HG03159 (cell line): Measurements from ENCODE around the gene CNGB1.
"Not testable (repeated sequence)": the region's sequence is repeated elsewhere in the genome, so short reads cannot be mapped to it uniquely, and the experiment has no call there.

Source experiments
- ATAC-seq: cut with Tn5 transposase; IDR thresholded peaks from one replicate; pipeline ENCODE4 v1.9.1; 2021; ENCODE audit warnings: mild to moderate bottlenecking, moderate library complexity; ENCODE audit not compliant: unreplicated experiment

CNGB1 gene

DNA sequence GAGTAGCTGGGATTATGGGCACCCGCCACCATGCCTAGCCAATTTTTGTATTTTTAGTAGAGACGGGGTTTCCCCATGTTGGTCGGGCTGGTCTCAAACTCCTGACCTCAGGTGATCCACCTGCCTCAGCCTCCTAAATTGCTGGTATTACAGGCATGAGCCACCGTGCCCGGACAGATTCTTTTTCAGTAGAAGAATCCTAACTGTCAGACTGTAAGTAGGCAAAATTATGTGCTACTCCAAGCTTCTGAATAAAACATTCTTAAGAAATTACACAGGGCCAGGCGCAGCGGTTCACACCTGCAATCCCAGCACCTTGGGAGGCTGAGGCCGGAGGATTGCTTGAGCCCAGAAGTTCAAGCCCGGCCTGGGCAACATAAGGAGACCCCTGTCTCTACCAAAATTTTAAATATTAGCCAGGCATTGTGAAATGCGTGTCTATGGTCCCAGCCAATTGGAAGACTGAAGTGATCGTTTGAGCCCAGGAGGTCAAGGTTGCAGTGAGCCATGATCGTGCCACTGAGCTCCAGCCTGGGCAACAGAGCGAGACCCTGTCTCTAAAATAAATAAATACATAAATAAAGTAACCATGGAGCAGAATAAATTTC lies 101.9 kb downstream of the CNGB1 start:
- no peak for ATAC-seq

DNA sequence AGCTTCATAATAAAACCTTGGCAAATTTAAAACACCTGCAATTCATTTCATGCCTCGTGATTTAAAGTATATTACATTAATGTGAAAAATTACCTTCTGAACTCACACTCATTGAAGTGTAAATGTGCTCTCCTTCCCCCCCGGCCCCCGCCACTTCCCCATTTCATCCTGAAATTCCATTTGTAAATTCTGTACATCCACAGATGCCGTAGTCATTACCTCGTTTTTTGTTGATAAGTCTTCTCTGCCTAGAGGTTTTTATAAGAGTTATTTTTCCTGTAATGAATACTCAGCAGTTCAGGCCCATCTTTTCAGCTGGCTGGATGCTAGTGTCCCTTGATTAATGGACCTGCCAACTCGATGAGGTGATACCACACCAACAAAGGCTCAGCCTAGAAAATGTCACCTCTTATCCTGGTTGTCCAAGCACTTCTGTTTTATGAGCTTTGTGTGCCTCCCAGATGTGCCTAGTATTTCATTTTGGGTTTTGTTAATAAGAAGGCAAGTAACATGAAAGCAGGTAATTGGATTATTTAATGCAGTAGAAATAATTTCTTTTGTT lies 103.8 kb downstream of the CNGB1 start:
- ATAC-seq = no peak

DNA sequence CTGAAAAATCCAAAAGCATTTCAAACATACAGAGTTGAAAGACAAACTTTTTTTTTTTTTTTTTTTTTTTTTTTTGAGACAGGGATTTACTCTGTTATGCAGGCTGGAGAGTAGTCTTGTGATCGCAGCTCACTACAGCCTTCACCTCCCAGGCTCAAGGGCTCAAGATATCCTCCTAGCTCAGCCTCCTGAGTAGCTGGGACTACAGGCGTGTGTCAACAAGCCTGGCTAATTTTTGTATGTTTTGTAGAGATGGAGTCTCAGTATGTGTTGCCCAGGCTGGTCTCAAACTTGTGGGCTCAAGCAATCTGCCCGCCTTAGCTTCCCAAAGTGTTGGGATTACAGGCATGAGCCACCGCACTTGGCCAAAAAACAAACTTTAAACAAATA lies 104.4 kb downstream of the CNGB1 start:
- ATAC-seq = no peak

DNA sequence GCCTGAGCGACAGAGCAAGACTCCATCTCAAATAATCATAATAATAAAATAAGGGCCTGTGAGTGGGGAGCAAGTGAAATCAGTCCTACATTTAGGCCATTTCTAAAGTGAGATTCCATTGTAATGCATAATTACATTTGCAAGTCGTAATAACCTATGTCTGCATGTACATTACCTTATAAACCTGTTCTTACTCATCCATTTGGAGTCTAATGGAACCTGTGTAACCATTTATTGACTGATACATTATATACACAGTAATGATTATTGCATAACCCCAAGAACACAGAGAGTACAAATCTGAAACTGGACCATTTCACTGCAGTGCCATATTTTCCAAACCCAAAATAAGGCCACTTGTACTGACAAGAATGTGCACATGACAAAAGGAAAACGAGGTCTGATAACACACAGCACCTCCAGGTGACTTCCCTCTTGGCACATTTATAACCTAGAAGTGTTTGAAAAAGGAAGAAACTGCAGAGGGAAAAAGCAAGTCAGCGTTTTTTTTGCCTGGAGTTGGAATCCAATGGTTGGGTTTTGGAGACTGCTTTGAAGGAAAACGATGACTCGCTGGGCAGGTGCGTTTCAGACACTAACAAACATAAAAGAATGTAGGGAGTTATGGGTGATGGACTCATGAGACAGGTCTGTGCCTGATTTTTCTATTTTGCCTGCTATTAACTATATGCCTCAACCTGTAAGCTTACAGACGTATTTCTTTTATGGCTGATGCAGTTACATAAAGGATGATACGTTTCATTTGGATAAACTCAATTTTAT lies 105.0 kb downstream of the CNGB1 start:
- ATAC-seq = no peak

DNA sequence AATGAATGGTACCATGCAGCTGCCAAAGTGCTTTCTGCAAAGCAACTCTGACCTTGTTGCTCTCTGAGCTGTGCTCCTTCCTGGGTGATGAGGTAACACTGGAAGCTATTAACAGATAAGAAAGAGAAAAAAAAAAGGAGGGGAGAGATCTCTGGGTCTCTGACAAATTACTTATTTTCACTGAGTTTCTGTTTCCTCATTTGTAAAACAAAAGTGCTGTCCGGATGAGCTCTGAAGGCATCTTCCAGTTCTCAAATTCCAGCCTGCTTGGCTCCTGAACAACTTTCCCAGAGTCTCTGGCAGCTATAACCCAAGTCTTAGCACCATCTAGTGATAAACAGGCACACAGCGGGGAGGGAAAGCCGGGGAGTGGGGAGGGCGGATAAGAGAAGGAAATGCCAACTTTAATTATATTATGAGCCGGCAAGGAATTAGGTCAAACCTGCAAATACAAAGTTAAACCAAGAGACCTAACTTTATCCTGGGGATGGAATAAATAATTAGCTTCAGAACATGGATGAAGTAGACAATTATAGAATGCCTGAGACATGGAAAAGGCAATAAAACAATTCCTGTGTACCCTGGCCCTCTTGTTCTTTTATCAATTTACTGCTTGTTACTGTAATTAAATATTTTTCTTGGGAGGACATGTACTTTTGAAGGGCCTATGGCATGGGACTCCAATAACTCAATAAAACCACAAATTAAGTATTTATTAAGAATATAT lies 107.3 kb downstream of the CNGB1 start:
- ATAC-seq = no peak

DNA sequence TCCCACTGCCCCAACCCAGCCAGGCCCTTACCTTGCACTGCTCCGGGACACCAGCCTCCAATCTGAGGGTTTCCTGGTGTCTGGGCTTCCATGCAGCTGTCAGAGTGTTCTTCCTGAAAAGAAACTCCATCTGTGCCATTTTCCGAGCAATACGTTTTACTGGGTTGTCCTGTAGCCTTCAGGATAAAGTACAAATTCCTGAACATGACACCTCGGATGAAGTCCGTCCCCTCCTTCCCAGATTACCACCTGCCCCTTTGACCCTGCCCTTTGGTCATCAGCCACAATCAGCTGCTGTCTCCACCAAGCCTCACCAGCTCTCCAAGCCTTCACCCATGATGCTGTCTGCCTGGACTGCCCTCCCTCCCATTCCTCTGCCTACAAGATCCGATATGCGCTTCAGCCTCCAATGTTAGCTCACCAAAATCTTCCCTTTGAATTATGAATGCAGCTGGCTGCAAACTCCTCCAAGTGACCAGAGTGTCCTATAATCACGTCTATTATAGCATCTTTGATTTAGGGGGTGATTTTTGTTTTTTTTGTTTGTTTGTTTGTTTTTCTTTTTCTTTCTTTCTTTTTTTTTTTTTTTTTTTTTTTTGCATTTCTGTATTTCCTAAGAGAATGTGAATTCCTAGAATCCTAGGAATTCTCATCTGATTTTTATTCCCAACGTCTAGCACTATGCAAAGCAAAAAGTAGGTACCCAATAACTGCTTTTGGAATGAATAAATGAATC lies 108.1 kb downstream of the CNGB1 start:
- no peak for ATAC-seq

DNA sequence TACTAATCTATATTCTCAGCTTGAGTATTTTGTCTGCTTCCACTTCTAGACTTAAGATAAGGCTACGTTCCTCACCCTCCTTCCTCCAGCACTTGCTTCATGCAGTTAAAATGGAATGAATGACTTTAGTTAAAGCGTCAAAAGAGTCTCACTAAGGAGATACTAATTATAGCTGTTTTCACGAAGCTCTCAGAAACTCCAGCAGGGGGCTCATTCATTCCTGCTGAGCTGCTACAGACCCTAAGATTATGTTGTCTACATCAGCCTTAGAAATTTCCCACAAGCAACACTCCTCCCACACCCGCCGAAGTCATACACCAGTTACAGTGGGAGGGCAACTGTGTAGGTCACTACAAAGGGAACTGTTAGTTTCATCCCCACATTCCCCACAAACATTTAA lies 111.6 kb downstream of the CNGB1 start:
- no peak for ATAC-seq

DNA sequence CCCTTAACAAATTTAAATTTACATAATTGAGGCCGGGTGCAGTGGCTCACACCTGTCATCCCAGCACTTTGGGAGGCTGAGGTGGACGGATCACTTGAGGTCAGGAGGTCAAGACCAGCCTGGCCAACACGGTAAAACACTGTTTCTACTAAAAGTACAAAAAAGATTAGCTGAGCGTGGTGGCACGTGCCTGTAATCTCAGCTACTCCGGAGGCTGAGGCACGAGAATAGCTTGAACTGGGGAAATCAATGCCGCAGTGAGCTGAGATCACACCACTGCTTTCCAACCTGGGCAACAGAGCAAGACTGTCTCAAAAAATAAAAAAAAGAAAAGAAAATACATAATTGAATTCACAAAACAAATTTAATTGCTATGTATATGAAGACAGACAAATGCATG lies 112.3 kb downstream of the CNGB1 start:
- no peak for ATAC-seq

DNA sequence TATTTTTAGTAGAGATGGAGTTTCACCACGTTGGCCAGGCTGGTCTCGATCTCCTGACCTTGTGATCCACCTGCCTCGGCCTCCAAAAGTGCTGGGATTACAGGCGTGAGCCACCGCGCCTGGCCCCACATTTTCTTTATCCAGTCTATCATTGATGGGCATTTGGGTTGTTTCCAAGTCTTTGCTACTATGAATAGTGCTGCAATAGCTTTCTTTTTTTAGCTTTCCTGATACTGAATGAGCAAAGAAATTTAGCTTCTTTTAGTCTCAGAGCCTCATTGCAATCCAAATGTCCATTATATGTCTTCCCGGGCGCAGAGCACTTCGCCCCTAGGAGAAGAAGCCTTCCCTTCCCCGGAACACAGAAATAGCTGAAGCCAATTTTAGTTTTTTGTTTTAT lies 112.9 kb downstream of the CNGB1 start:
- not testable (repeated sequence) for ATAC-seq

DNA sequence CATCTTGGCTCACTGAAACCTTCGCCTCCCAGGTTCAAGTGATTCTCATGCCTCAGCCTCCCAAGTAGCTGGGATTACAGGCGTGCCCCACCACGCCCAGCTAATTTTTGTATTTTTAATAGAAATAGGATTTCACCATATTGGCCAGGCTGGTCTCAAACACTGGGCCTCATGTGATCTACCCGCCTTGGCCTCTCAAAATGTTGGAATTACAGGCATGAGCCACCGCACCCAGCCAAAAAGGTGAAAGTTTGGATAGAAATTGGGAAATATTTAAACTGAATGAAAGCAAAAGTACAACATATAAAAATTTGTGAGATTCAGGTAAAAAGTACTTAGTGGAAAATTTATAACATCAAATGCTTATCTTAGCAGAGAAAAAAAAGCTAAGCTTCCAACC lies 115.7 kb downstream of the CNGB1 start:
- no peak for ATAC-seq

DNA sequence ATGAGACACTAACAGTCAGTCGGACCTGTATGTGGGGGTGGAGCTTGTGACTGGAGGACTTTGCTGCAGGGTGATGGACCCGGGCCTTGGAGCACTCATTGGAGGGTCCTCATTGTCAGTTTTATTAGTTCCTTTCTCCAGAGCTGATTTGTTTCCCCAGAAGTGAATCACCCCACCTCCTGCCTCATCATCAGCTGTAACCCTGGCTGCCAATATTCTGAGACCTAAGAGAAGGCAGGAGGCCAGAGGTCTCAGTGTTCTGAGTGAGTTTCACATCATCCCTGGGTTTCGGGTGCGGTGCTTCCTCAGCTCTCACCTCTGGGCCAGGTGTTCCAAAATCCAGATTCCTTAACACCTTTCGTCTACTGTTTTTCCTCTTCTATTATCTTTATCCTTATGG lies 118.7 kb downstream of the CNGB1 start:
- ATAC-seq = no peak

DNA sequence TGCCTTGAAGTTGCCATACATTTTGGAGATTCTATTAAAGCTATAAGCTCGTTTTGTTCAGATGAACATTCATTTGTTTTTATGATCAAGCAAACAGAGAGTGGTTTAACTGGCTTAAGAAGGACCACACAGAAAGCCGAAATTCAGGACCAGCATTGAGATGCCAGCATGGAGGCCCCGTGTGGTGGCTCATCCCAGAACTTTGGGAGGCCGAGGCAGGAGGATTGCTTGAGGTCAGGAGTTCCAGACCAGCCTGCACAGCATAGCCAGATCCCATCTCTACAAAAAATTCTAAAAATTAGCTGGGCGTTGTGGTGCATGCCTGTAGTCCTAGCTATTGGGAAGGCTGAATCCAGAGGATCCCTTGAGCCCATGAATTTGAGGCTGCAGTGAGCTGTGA lies 122.7 kb downstream of the CNGB1 start:
- ATAC-seq = no peak

DNA sequence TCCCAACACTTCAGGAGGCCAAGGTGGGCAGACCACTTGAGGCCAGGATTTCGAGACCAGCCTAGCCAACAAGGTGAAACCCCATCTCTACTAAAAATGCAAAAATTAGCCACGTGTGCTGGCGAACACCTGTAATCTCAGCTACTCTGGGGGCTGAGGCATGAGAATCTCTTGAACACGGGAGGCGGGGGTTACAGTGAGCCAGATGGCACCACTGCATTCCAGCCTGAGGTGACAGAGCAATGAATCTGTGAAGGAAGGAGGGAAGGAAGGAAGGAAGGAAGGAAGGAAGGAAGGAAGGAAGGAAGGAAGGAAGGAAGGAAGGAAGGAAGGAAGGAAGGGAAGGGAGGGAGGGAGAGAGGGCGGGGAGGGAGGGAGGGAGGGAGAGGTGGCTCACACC lies 124.0 kb downstream of the CNGB1 start:
- ATAC-seq = not testable (repeated sequence)

DNA sequence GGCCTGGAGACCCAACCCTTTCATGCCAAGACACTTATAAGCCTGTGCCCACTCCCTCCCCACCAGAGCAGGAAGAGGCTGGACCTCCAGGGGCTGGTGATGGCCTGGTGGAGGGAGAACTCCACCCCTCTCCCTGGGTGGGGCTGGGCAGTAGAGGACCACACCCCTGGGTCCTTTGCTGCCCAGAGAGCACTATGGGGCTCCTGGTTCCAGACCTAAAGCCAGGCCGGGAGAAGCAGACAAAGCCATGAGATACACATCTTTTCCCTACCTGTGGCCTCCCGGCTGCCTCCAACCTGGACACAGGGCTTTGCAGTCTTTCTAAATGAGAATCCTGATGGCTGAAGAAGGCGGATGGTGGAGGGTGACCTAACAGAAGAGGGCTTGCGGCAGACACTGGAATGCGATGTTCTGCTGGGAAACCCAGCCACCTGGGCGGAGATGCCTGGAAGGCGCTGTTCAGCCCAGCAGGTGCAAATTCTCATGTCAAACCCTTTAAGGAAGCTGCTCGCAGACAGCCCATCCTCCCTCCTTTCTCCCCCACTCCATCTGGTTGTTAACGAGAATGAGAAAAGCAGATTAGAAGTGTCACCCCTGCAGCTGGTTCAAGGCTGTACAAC lies 124.7 kb downstream of the CNGB1 start:
- ATAC-seq = no peak

DNA sequence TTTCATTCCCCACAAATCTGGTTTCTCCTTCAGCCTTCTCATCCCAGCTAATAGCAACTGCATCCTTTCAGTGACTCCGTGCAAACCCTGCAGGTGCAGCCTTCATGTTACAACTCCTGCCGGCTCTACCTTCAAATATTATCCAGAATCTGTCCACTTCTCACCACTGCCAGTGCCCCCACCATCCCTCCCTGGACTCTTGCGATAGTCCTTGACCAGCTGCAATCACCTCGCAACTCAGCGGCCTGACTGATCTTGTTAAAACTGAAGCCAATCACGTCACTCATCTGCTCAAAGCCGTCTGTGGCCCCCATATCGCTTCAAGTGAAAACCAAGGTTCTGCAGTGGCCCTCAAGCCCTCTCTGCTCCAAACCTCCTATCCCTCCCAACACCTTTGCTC lies 125.8 kb downstream of the CNGB1 start:
- no peak for ATAC-seq

DNA sequence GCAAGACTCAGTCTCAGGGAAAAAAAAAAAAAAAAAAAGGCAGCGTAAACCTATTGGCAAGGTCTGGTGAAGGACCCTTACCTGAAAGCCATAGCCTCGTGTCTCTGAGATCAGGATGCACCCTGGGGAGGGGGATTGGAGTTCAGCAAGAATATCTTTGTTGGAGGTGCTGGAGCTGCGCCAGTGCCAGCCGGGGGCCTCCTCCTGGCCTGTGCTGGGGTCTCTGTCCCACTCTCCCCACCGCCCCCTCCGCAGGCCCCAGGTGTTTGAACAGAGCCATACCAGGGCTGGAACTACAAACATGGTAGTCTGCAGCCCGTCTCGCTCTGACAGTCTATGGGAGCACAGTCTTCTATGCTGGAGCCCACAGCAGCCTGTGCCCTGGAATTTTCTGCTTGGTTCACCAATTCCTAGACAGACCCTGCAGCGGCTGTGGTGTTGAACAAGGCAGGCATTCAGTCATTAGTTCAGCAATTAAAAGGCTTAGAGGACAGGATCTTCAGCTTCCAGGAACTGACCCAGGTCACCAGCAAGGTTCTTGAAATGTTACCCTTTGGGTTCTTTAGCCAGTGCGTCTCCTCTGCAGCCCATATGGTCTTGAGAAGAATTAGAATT lies 126.4 kb downstream of the CNGB1 start:
- ATAC-seq = no peak

DNA sequence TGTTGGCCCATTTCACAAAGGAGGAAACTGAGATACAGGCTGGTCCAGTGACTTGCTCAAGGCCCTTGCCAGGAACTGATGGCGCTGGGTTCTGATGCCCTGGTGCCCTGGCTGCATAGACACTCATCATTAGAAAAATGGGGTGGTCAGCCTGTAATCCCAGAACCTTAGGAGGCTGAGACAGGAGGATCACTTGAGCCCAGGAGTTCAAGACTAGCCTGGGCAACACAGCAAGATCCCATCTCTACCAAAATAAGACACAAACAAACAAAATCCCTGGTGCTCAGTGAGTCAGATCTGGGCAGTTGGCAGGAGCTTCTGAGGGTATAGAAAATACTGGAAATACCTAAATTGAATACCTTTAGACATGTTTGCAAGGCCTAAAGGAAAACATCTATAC lies 127.5 kb downstream of the CNGB1 start:
- ATAC-seq = no peak

DNA sequence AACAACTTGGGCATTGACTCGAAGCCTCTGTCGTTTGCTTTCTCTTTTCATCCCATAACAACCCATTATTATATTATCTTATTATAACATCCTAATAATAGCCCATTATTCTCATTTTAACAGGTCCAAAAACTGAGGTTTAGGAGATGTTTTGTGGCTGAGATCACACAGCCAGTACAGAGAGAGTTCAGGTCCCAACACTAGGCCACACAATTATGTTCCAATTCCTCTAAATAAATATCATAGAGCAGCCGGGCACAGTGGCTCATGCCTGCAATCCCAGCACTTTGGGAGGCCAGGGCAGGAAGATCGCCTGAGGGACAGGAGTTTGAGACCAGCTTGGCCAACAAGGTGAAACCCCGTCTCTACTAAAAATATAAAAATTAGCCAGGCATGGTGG lies 128.3 kb downstream of the CNGB1 start:
- ATAC-seq = no peak

DNA sequence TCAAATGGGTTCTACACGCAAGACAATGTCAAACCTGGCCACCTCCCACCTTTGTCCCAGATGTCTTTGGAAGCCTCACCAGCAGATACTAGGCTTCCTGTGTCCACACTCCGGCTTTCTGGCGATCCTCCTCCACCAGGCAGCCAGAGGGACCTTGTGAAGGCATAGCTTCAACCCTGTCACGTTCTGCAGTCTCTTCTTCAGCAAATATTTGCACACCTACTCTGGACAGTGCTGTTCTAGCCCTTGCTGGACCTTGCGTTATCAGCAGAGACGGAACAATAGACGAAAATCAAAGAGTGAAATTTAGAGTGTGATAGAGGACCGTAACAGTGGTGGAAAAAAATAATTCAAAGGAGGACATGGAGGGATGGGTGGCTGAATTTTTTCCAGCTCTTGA lies 130.1 kb downstream of the CNGB1 start:
- ATAC-seq = no peak

DNA sequence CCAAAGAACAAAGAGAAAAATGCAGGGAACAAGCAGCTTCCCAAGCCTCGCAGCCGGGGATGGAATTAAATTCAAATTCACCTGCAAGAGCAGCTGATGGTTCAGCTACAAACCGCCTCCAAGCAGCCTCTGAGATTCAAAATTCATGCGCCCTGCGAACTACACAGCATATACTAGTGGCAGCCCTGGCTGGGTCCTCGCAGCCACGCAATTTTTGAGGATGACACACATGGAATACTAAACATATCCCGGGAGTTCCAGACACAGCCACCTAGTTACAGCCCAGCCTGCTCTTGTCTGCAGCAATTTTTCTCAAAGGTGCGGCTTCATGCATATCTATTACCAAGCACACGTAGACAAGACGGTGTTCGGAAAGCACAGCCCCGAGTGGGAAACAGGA lies 132.8 kb downstream of the CNGB1 start:
- no peak for ATAC-seq
